GM18907 (cell line): ENCODE data around the gene GBX1.

Experiments
- ATAC-seq: cut with Tn5 transposase; IDR thresholded peaks from one replicate; pipeline ENCODE4 v1.9.1; 2021; ENCODE audit warnings: mild to moderate bottlenecking, moderate library complexity; ENCODE audit not compliant: unreplicated experiment

The GBX1 gene

GRCh38 chr7:151129117-151129959, 38.2 kb downstream of the GBX1 start:
- no peak for ATAC-seq

- ATAC-seq: no peak
Measured at GRCh38 chr7:151128716-151129115, 38.8 kb downstream of the GBX1 start.

- no peak for ATAC-seq
Measured at GRCh38 chr7:151128144-151128543, 39.4 kb downstream of the GBX1 start.

- ATAC-seq: no peak
Measured at GRCh38 chr7:151126491-151127137, 40.9 kb downstream of the GBX1 start.

GRCh38 chr7:151125846-151126481, 41.5 kb downstream of the GBX1 start:
- no peak for ATAC-seq

- ATAC-seq: no peak
Measured at GRCh38 chr7:151125470-151125845, 42.0 kb downstream of the GBX1 start.

- ATAC-seq: no peak
Measured at GRCh38 chr7:151124899-151125399, 42.5 kb downstream of the GBX1 start.

GRCh38 chr7:151124481-151124880, 43.0 kb downstream of the GBX1 start:
- no peak for ATAC-seq

- ATAC-seq: peak; percentile 83
Measured at GRCh38 chr7:151123822-151124464, 43.6 kb downstream of the GBX1 start.

GRCh38 chr7:151123158-151123821, 44.2 kb downstream of the GBX1 start:
- ATAC-seq: no peak

- no peak for ATAC-seq
Measured at GRCh38 chr7:151122796-151123157, 44.7 kb downstream of the GBX1 start.

- no peak for ATAC-seq
Measured at GRCh38 chr7:151122276-151122675, 45.2 kb downstream of the GBX1 start.

- no peak for ATAC-seq
Measured at GRCh38 chr7:151121380-151122170, 45.9 kb downstream of the GBX1 start.

- no peak for ATAC-seq
Measured at GRCh38 chr7:151120896-151121295, 46.6 kb downstream of the GBX1 start.

- ATAC-seq: no peak
Measured at GRCh38 chr7:151119902-151120301, 47.6 kb downstream of the GBX1 start.

GRCh38 chr7:151119055-151119415, 48.5 kb downstream of the GBX1 start:
- ATAC-seq: no peak

GRCh38 chr7:151118108-151119054, 49.1 kb downstream of the GBX1 start:
- ATAC-seq: no peak

GRCh38 chr7:151117565-151117964, 49.9 kb downstream of the GBX1 start:
- ATAC-seq: no peak
